Endometrial microvascular endothelial cells (primary cell): ENCODE measurements around the gene SMCO1. TPM values are rescaled to one million over a fixed set of nuclear protein-coding genes. Genes with fewer than 3 reads are reported as not detected.

Experiments used
- total RNA-seq: library from RNA; depleted of rRNA; stranded (reverse); fragments of >200 nt; gene quantifications from one replicate; pipeline ENCODE4 v1.2.3, GENCODE V29; 2015; ENCODE audit errors: inconsistent ontology term

The SMCO1 gene
- total RNA-seq, 1 donor from 2014 or later = not detected

Other genes with a start within 250 kb of the SMCO1 start
- 89.9 TPM for gene PCYT1A, start 227.6 kb downstream of the SMCO1 start, total RNA-seq
- gene DYNLT2B, start 197.1 kb downstream of the SMCO1 start, total RNA-seq = 5.0 TPM
- gene TM4SF19, start 177.0 kb downstream of the SMCO1 start, total RNA-seq = not detected
- 12.6 TPM for gene UBXN7, start 82.9 kb downstream of the SMCO1 start, total RNA-seq
- gene RNF168, start 11.6 kb downstream of the SMCO1 start, total RNA-seq = 15.2 TPM
- 11.5 TPM for gene WDR53, start 53.2 kb upstream of the SMCO1 start, total RNA-seq
- 21.7 TPM for gene FBXO45, start 53.3 kb upstream of the SMCO1 start, total RNA-seq
- 5.7 TPM for gene NRROS, start 124.3 kb upstream of the SMCO1 start, total RNA-seq
- gene CEP19, start 196.9 kb upstream of the SMCO1 start, total RNA-seq = 1.3 TPM
- 20.8 TPM for gene PIGX, start 197.0 kb upstream of the SMCO1 start, total RNA-seq
- gene PAK2, start 224.5 kb upstream of the SMCO1 start, total RNA-seq = 78.7 TPM